IgD-negative memory B cell (primary cell): ENCODE data around the gene NYAP1. TPM values are rescaled to one million over a fixed set of nuclear protein-coding genes. Genes with fewer than 3 reads are reported as not detected.

Source experiments
- H3K27ac Mint-ChIP-seq, 3 donors: one replicate each; pipeline ENCODE4 v1.8.0; 2020 to 2022; ENCODE audit warnings: mild to moderate bottlenecking in 3 of 3, mixed read lengths in 3 of 3, moderate library complexity in 1 of 3
- H3K27me3 Mint-ChIP-seq: one replicate; pipeline ENCODE4 v1.8.0; 2021; ENCODE audit warnings: mixed read lengths
- H3K36me3 Mint-ChIP-seq: one replicate; pipeline ENCODE4 v1.8.0; 2020; ENCODE audit warnings: mild to moderate bottlenecking, mixed read lengths
- H3K4me1 Mint-ChIP-seq, 3 donors: one replicate each; pipeline ENCODE4 v1.8.0; 2020 to 2022; ENCODE audit warnings: mixed read lengths in 3 of 3, mild to moderate bottlenecking in 1 of 3
- H3K4me3 Mint-ChIP-seq, 4 donors: one replicate each; pipeline ENCODE4 v1.8.0; 2020 to 2022; ENCODE audit warnings: mild to moderate bottlenecking in 4 of 4, mixed read lengths in 4 of 4, moderate library complexity in 3 of 4
- H3K9me3 Mint-ChIP-seq, 3 donors: one replicate each; pipeline ENCODE4 v1.8.0; 2020 to 2021; ENCODE audit warnings: mixed read lengths in 3 of 3, mild to moderate bottlenecking in 1 of 3
- polyA plus RNA-seq: library from polyadenylated mRNA; unstranded; fragments of 300-500 nt; fragmentation: Illumina TruSeq; gene quantifications from one replicate; pipeline ENCODE4 v1.2.3, GENCODE V29; 2021

NYAP1 gene
- polyA plus RNA-seq, 1 donor from 2014 or later, result not detected

GRCh38 chr7:100471021-100471420 lies 12.7 kb upstream of the NYAP1 start:
- H3K27ac Mint-ChIP-seq, result peak overlapping the region in 1 of 3 donors; percentile 78
- H3K36me3 Mint-ChIP-seq, result peaks cover 2% of the 10 kb centered on the region
- peaks cover 21 to 22% (median 21%) of the 10 kb centered on the region in 3 donors for H3K4me1 Mint-ChIP-seq
- peak overlapping the region in 1 of 4 donors; percentile 55 for H3K4me3 Mint-ChIP-seq
- no peaks in the 10 kb centered on the region for H3K27me3 Mint-ChIP-seq
- H3K9me3 Mint-ChIP-seq, result no peaks in the 10 kb centered on the region

- H3K9me3 Mint-ChIP-seq, result no peaks in the 10 kb centered on the region
- H3K36me3 Mint-ChIP-seq, result peaks cover 2% of the 10 kb centered on the region
- no peak overlapping the region for H3K27ac Mint-ChIP-seq
- peaks cover 21 to 30% (median 28%) of the 10 kb centered on the region in 3 donors for H3K4me1 Mint-ChIP-seq
- no peak overlapping the region for H3K4me3 Mint-ChIP-seq
- H3K27me3 Mint-ChIP-seq, result no peaks in the 10 kb centered on the region
These were observed 11.4 kb upstream of the NYAP1 start for GRCh38 chr7:100472121-100472851.

- no peaks in the 10 kb centered on the region for H3K27me3 Mint-ChIP-seq
- H3K4me3 Mint-ChIP-seq, result peak overlapping the region in 1 of 4 donors; percentile 27
- no peaks in the 10 kb centered on the region for H3K9me3 Mint-ChIP-seq
- H3K36me3 Mint-ChIP-seq, result peaks cover 2% of the 10 kb centered on the region
- H3K27ac Mint-ChIP-seq, result peak overlapping the region; percentile 53 to 89 (median 76)
- peaks cover 21 to 30% (median 28%) of the 10 kb centered on the region in 3 donors for H3K4me1 Mint-ChIP-seq
These were observed 10.8 kb upstream of the NYAP1 start for GRCh38 chr7:100472854-100473499.

GRCh38 chr7:100475549-100475948 lies 8.2 kb upstream of the NYAP1 start:
- H3K4me3 Mint-ChIP-seq, result peak overlapping the region; percentile 72 to 97 (median 95)
- peaks cover 2% of the 10 kb centered on the region for H3K36me3 Mint-ChIP-seq
- no peaks in the 10 kb centered on the region for H3K9me3 Mint-ChIP-seq
- no peaks in the 10 kb centered on the region for H3K27me3 Mint-ChIP-seq
- H3K27ac Mint-ChIP-seq, result peak overlapping the region; percentile 51 to 74 (median 71)
- peaks cover 20 to 30% (median 28%) of the 10 kb centered on the region in 3 donors for H3K4me1 Mint-ChIP-seq

- peaks cover 2% of the 10 kb centered on the region for H3K36me3 Mint-ChIP-seq
These were observed 7.5 kb upstream of the NYAP1 start for GRCh38 chr7:100476101-100476780.

GRCh38 chr7:100476903-100477870 lies 6.5 kb upstream of the NYAP1 start:
- H3K27me3 Mint-ChIP-seq, result no peaks in the 10 kb centered on the region
- H3K27ac Mint-ChIP-seq, result peak overlapping the region; percentile 60 to 95 (median 74)
- no peaks in the 10 kb centered on the region for H3K36me3 Mint-ChIP-seq
- H3K4me1 Mint-ChIP-seq, result peaks cover 17 to 28% (median 28%) of the 10 kb centered on the region in 3 donors
- peak overlapping the region; percentile 93 to 97 (median 96) for H3K4me3 Mint-ChIP-seq
- no peaks in the 10 kb centered on the region for H3K9me3 Mint-ChIP-seq

More at GRCh38 chr7:100476101-100476780, 7.5 kb upstream of the NYAP1 start:
- peaks cover 17 to 30% (median 27%) of the 10 kb centered on the region in 3 donors for H3K4me1 Mint-ChIP-seq
- peak overlapping the region; percentile 93 to 97 (median 96) for H3K4me3 Mint-ChIP-seq
- H3K9me3 Mint-ChIP-seq, result no peaks in the 10 kb centered on the region
- H3K27me3 Mint-ChIP-seq, result no peaks in the 10 kb centered on the region
- peak overlapping the region in 2 of 3 donors; percentile 51 to 74 for H3K27ac Mint-ChIP-seq

GRCh38 chr7:100477871-100478267 lies 5.9 kb upstream of the NYAP1 start:
- Mint-ChIP-seq H3K9me3 (no peaks in the 10 kb centered on the region), H3K4me1 (peaks cover 20 to 29% (median 28%) of the 10 kb centered on the region in 3 donors)

GRCh38 chr7:100478958-100479660 lies 4.6 kb upstream of the NYAP1 start, which contains the start of gene TSC22D4:
TSC22D4 (minus strand) TSS chr7:100479214; CDS start chr7:100478038, 1,176 bp downstream.
- Mint-ChIP-seq H3K4me3 (peak within 1 kb of the TSS; percentile 93 to 97 (median 96)), H3K27me3 (no peaks in the 10 kb centered on the region), H3K4me1 (peaks cover 10 to 23% (median 20%) of the 10 kb centered on the region in 3 donors), H3K36me3 (no peaks in the 10 kb centered on the region), H3K9me3 (no peaks in the 10 kb centered on the region), H3K27ac (peak within 1 kb of the TSS; percentile 88 to 95 (median 94))

More at GRCh38 chr7:100477871-100478267, 5.9 kb upstream of the NYAP1 start:
- H3K27me3 Mint-ChIP-seq, result no peaks in the 10 kb centered on the region
- no peaks in the 10 kb centered on the region for H3K36me3 Mint-ChIP-seq
- H3K27ac Mint-ChIP-seq, result peak overlapping the region; percentile 88 to 95 (median 94)
- peak overlapping the region; percentile 93 to 97 (median 96) for H3K4me3 Mint-ChIP-seq

- peak overlapping the region in 1 of 3 donors; percentile 34 for H3K27ac Mint-ChIP-seq
- no peaks in the 10 kb centered on the region for H3K36me3 Mint-ChIP-seq
- H3K4me3 Mint-ChIP-seq, result peak overlapping the region in 3 of 4 donors; percentile 23 to 79 (median 70)
- peaks cover 4 to 15% (median 9%) of the 10 kb centered on the region in 3 donors for H3K4me1 Mint-ChIP-seq
- peaks cover 7% of the 10 kb centered on the region for H3K27me3 Mint-ChIP-seq
- no peaks in the 10 kb centered on the region for H3K9me3 Mint-ChIP-seq
These were observed 2.3 kb upstream of the NYAP1 start for GRCh38 chr7:100481466-100481865.

GRCh38 chr7:100482728-100483089 lies 1.0 kb upstream of the NYAP1 start:
- Mint-ChIP-seq H3K4me1 (peaks cover 4 to 9% (median 5%) of the 10 kb centered on the region in 3 donors), H3K4me3 (peak overlapping the region; percentile 77 to 89 (median 85)), H3K36me3 (no peaks in the 10 kb centered on the region), H3K27ac (no peak overlapping the region), H3K9me3 (no peaks in the 10 kb centered on the region), H3K27me3 (peaks cover 7% of the 10 kb centered on the region)

- peak overlapping the region; percentile 77 to 89 (median 85) for H3K4me3 Mint-ChIP-seq
- no peak overlapping the region for H3K27ac Mint-ChIP-seq
- peaks cover 7% of the 10 kb centered on the region for H3K27me3 Mint-ChIP-seq
- no peaks in the 10 kb centered on the region for H3K9me3 Mint-ChIP-seq
- H3K4me1 Mint-ChIP-seq, result peaks cover 4 to 9% (median 5%) of the 10 kb centered on the region in 3 donors
- no peaks in the 10 kb centered on the region for H3K36me3 Mint-ChIP-seq
These were observed 521 bp upstream of the NYAP1 start for GRCh38 chr7:100483090-100483721.

- Mint-ChIP-seq H3K27ac (peak overlapping the region in 1 of 3 donors; percentile 2), H3K9me3 (no peaks in the 10 kb centered on the region), H3K4me3 (peak overlapping the region in 3 of 4 donors; percentile 19 to 51 (median 35)), H3K27me3 (peaks cover 7% of the 10 kb centered on the region), H3K36me3 (no peaks in the 10 kb centered on the region), H3K4me1 (peaks cover 4 to 6% (median 4%) of the 10 kb centered on the region in 3 donors)
These were observed 932 bp downstream of the NYAP1 start for GRCh38 chr7:100484673-100485045.

- no peak overlapping the region for H3K4me3 Mint-ChIP-seq
- no peaks in the 10 kb centered on the region for H3K9me3 Mint-ChIP-seq
- no peak overlapping the region for H3K27ac Mint-ChIP-seq
- H3K27me3 Mint-ChIP-seq, result peaks cover 9% of the 10 kb centered on the region
- peaks cover 4 to 6% (median 4%) of the 10 kb centered on the region in 3 donors for H3K4me1 Mint-ChIP-seq
- H3K36me3 Mint-ChIP-seq, result no peaks in the 10 kb centered on the region
These were observed 1.7 kb downstream of the NYAP1 start for GRCh38 chr7:100485471-100485876.
